Mesothelial cell of epicardium (in vitro differentiated cells): ENCODE measurements around the gene HBP1. TPM values are rescaled to one million over a fixed set of nuclear protein-coding genes. Genes with fewer than 3 reads are reported as not detected.
"Not testable (repeated sequence)": the region's sequence is repeated elsewhere in the genome, so short reads cannot be mapped to it uniquely, and the experiment has no call there.

Source experiments
- DNase-seq, 2 experiments: peaks; one replicate each; pipeline ENCODE4 v3.0.0; 2021; ENCODE audit warnings: low spot score in 2 of 2; ENCODE audit not compliant: unreplicated experiment in 2 of 2
- H3K27ac Mint-ChIP-seq: 2 replicates; pipeline ENCODE4 v1.8.0; 2021; ENCODE audit warnings: mixed read lengths
- H3K27me3 Mint-ChIP-seq: 2 replicates; pipeline ENCODE4 v1.8.0; 2021; ENCODE audit warnings: low read depth, mixed read lengths
- H3K36me3 Mint-ChIP-seq: 2 replicates; pipeline ENCODE4 v1.8.0; 2021; ENCODE audit warnings: mixed read lengths
- H3K4me1 Mint-ChIP-seq: 2 replicates; pipeline ENCODE4 v1.8.0; 2021; ENCODE audit warnings: mixed read lengths
- H3K4me3 Mint-ChIP-seq: 2 replicates; pipeline ENCODE4 v1.8.0; 2021; ENCODE audit warnings: mild to moderate bottlenecking, moderate library complexity, mixed read lengths
- H3K9me3 Mint-ChIP-seq: 2 replicates; pipeline ENCODE4 v1.8.0; 2021; ENCODE audit warnings: mixed read lengths
- CTCF ChIP-seq: fragments of 200-600 bp; sonication (generic); IDR thresholded peaks from one replicate; pipeline ENCODE4 v1.5.0; 2021; ENCODE audit warnings: antibody characterized with exemption; ENCODE audit not compliant: unreplicated experiment
- total RNA-seq: library from RNA; stranded (reverse); gene quantifications from 3 replicates; pipeline ENCODE4 v1.2.1, GENCODE V29; 2021

The HBP1 gene
- total RNA-seq, 1 donor from 2014 or later, result 76.0 TPM

GRCh38 chr7:107236862-107237261 is 68.1 kb downstream of the HBP1 start:
- DNase-seq, result no peak
- Mint-ChIP-seq H3K36me3 (peaks cover 7% of the 10 kb centered on the region), H3K4me1 (no peaks in the 10 kb centered on the region), H3K4me3 (no peak overlapping the region), H3K27ac (no peak overlapping the region), H3K9me3 (no peaks in the 10 kb centered on the region), H3K27me3 (no peaks in the 10 kb centered on the region)
- TF ChIP-seq CTCF, result no peak

- TF ChIP-seq CTCF, result no peak
- Mint-ChIP-seq H3K9me3 (no peaks in the 10 kb centered on the region), H3K36me3 (peaks cover 8% of the 10 kb centered on the region), H3K4me3 (no peak overlapping the region), H3K27ac (no peak overlapping the region), H3K4me1 (no peaks in the 10 kb centered on the region), H3K27me3 (no peaks in the 10 kb centered on the region)
- no peak for DNase-seq
Measured at GRCh38 chr7:107237451-107237850, 68.6 kb downstream of the HBP1 start.

- TF ChIP-seq CTCF, result no peak
- peaks cover 38% of the 10 kb centered on the region for H3K9me3 Mint-ChIP-seq
- no peaks in the 10 kb centered on the region for H3K4me1 Mint-ChIP-seq
- H3K27ac Mint-ChIP-seq, result no peak overlapping the region
- no peaks in the 10 kb centered on the region for H3K27me3 Mint-ChIP-seq
- no peak overlapping the region for H3K4me3 Mint-ChIP-seq
- H3K36me3 Mint-ChIP-seq, result peaks cover 49% of the 10 kb centered on the region
- no peak for DNase-seq
Measured at GRCh38 chr7:107242267-107242666, 73.5 kb downstream of the HBP1 start.

- no peak for TF ChIP-seq CTCF
- DNase-seq, result no peak
- Mint-ChIP-seq H3K4me3 (no peak overlapping the region), H3K4me1 (no peaks in the 10 kb centered on the region), H3K36me3 (peaks cover 55% of the 10 kb centered on the region), H3K27me3 (no peaks in the 10 kb centered on the region), H3K9me3 (peaks cover 38% of the 10 kb centered on the region), H3K27ac (no peak overlapping the region)
Measured at GRCh38 chr7:107244613-107245012, 75.8 kb downstream of the HBP1 start.

- H3K4me1 Mint-ChIP-seq, DNase-seq, H3K4me3 Mint-ChIP-seq, H3K27ac Mint-ChIP-seq, H3K27me3 Mint-ChIP-seq: not testable (repeated sequence)
- Mint-ChIP-seq H3K36me3 (peaks cover 56% of the 10 kb centered on the region), H3K9me3 (peaks cover 42% of the 10 kb centered on the region)
Measured at GRCh38 chr7:107246836-107247235, 78.0 kb downstream of the HBP1 start.

GRCh38 chr7:107248551-107249316 is 79.9 kb downstream of the HBP1 start:
- Mint-ChIP-seq H3K36me3 (peaks cover 46% of the 10 kb centered on the region), H3K4me1 (no peaks in the 10 kb centered on the region), H3K9me3 (peaks cover 35% of the 10 kb centered on the region), H3K27me3 (no peaks in the 10 kb centered on the region), H3K4me3 (no peak overlapping the region), H3K27ac (no peak overlapping the region)
- no peak for DNase-seq
- TF ChIP-seq CTCF, result no peak
